GM21576 (cell line): Measurements from ENCODE around the gene SYT17.
"Not testable (repeated sequence)": the region's sequence is repeated elsewhere in the genome, so short reads cannot be mapped to it uniquely, and the experiment has no call there.

Source experiments
- ATAC-seq: cut with Tn5 transposase; IDR thresholded peaks from one replicate; pipeline ENCODE4 v1.9.1; 2021; ENCODE audit warnings: mild to moderate bottlenecking, moderate library complexity; ENCODE audit not compliant: unreplicated experiment

SYT17 gene

DNA sequence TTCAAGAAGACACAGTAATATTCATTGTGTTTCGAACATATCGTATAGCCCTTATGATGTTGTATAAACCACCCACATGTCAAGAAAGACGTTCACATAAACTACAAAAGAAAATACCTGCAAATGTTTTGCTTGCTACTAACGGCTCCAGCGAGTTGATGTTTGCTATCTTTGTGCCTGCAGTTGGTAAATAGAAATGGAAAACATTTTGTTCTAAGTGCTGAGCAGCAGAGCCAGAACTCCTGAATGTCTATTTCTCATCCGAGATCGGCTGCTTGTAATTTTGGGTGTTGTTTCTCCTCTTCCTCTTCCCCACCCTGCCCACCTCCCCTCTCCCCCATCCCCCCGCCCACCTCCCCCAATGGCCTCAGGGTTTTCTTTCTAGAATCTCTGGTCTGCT lies 5.0 kb downstream of the SYT17 start:
- no peak for ATAC-seq

DNA sequence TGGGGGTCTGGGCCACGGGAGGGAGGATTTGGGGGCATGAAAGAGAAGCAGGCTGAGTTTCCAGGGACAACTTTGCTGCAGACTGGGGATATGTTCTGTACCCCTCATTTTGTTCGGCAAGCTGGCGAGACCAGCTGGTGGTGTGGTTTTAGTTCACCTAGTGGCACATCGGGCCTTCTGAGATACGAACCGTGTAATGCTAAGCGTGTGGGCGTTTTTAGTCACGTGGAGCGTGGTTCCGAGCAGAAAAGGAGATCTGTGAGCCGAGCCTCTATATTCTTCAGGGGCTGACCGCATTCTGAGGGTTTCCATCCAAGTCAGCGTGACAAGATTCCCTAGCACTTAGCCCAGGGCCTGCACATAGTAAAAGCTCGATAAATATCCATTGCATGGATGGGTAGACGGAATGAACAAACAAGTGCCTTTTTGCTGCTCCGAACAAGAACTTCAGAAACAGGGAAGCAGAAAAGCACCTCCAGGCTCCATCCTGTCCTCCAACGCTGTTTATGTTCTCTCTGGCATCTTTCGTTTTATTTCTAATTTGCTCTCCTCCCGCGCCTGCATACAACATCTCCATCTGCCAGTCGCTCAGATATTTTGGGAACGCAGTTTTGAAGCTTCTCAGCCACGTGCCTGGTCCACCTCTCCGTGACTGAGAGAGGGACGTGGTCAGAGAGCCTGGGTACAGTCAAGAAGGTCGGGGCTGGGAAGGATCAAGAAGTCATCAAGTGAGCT lies 5.8 kb downstream of the SYT17 start:
- no peak for ATAC-seq

DNA sequence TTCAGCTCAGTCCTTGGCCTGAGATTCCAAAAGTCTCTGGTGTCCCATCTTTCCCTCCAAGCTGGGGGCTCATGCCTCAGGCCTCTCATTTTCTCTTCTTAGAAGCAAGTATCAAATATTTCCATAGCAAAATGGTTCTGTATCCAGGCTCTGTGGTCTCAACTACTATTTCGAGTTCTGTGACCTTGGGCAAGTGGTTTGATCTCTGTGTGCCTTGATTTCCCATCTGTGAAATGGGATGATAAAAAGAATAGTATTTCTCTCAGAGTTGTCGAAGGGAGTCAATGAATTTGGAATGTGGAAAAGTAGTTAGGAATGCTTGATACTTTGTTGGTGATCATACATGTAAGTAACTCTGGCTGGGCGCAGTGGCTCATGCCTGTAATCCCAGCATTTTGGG lies 6.4 kb downstream of the SYT17 start:
- no peak for ATAC-seq

DNA sequence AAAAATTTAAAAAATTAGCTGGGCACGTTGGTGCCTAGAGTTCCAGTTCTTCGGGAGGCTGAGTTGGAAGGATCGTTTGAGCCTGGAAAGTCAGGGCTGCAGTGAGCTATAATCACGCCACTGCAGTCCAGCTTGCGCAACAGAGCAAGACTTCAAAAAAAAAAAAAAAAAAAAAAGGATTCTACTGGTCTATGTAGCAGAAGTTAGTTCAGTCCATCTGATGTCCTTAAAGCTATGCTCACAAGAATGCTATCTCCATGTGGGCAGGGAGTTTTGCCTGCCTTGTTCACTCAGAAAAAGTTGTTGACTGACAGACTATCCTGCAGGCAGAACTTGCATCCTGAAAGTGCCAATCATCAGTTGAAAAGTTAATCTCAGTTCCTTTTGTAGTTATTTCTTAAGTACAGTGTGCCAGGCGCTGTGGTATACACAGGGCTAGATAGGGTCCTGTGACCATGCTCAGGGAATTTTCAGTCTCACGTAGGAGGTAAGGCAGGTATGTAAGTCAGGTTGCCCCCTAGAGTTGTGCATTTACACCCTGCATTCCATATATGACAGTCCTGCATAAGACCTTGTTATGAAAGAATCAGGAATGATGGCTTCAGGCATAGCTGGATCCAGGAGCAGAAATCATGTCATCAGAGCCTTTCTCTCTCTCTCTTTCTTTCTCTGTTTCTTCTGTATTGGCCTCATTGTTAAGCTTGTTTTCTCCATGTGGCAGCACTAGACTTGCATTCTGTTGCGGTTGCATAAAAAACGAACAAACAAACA lies 7.6 kb downstream of the SYT17 start:
- ATAC-seq: no peak

DNA sequence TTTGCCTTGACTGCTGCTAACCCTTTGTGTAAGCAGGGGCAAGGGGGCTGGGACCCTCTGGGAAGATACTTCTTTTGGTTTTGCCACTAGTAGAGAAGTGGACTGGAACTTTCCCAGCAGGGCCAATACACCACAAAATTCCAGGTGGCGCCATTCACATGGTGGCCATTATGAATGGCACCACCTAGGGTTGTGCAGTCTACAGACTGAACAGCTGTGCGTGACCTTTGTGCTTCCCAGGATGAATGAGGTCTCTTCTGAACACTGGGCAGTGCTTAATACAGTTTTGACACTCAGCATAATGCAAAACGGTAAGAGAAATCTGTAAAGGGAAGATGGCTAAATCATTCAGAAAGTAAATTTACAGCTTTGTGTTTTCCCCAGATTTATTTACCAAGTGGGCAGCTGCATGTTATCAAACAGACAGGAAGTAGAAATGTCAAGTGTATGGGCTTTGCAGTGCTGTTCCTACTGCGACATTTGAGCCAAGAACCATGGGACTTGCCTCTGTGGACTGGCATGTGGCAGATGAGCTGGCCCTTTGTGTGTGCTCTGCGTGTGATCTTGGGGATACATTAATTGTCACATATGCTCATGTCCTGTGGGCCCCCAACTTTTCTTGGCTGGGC lies 9.2 kb downstream of the SYT17 start:
- no peak for ATAC-seq

DNA sequence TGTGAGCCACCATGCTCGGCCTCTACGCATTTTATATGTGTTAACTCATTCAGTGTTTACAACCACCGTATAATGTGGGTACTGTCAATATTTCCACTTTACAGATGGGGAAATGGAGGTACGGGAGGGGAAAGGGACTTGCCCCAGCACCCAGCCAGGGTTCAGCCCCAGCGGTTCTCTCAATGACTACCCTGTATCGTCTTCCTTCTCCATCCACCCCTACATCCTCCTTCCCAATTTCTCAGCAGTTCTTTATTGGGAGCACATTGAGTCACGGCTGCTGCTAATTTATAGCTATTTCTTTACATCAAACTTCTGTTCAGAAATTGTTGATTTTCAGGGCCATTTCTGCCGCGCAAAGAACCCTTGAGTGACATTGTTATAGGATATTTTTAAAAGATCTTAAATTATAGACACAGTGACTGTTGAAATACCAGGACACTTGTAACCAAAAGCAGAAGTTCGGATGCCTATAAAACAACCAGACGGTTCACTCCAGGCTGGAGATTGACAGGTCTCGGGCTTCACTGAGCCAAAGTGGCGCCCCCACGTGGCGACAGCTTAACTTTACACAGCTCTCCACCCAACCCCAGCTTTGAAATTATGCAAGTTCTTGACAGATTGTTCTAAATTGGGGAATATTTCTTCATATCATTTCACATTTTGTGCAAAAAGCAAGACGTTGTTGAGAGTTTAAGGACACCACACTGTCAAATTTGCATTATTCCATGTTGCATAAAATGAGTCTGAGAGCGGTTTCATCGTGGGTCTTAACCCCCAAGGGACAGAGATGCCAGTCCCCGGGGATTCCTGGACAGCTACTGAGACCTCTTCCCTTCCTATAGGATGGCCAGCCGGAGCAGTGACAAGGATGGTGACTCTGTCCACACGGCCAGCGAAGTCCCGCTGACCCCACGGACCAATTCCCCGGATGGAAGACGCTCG lies 11.8 kb downstream of the SYT17 start:
- no peak for ATAC-seq

DNA sequence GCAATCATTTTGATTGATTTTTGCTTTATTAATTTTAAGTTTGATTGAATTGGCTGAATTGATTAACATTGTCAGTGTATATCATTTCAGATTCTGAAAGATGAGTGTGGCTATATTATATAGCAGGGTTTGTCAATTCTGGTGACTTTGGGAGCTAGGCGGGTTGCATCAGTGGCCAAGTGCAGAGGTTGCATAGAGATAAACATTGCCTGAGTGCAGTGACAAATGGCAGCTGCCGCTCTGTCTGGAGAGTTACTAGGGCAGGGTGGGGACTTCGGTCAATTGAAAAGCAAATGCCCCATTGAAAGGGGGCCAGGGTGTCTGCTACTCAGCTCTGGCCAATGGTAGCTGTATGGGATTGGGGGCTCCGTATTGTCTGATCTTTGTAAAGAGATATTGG lies 12.7 kb downstream of the SYT17 start:
- no peak for ATAC-seq

DNA sequence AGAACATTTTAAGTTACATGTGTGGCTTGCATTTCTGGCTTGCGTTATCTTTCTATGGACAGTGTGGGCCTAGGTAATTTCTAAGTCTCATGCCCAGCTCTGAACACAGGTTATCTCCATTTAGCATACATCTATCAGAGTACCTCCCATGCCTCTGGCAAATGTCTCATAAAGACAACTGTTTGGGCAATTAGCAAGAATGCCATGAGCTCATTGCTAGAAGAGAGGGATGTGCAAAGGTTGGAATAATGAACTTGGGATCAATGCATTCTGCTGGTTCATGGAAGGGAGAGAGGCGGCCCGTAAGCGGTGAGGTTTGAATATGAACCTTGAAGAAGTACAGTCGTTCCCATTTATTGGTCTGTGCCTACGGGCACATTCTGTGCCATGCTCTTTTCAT lies 14.4 kb downstream of the SYT17 start:
- no peak for ATAC-seq

DNA sequence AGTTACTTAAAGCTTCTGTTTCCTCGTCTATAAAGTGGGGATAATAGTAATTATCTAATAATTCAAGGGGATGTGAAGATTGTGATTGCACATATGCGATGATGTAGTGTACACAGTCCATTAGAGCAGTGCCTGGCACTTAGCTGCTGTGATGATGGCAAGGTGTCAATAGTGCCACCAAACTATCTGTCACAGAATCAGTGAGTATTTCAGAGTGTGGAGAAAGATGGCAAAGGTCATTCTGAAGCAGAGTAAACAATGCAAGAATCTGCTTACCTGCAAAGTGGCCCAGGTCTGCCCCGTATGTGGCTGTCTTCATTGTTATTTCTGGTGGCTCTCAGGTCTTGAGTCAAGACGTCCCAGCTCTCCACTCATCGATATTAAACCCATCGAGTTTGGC lies 15.1 kb downstream of the SYT17 start:
- ATAC-seq: no peak

DNA sequence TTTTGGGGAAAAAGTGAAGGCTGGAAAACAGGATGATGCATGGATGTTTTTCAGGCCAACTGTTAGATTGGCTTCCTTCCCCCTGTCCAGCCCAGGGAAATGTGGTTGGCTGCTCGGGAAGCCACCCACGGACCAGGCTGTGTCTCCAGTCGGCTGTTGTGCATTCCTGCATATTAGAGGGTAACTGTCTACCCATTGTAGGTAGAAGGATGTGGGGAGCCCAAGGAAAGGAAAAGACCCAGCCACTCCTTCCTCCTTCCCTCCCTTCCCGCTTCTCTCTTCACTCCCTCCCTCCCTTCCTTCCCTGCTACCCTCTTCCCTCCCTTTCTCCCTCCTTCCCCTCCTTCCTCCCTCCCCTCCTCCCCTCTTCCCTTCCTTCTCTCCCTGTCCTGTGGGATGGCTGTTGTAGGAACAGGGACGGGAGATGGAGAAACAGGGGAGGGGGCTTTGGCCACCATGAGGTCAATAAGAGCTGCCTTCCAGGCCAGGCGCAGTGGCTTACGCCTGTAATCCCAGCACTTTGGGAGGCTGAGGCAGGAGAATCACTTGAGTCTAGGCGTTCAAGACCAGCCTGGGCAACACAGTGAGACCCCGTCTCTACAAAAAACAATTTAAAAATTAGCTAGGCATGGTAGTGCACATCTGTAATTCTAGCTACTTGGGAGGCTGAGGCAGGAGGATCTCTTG lies 16.9 kb downstream of the SYT17 start:
- no peak for ATAC-seq

DNA sequence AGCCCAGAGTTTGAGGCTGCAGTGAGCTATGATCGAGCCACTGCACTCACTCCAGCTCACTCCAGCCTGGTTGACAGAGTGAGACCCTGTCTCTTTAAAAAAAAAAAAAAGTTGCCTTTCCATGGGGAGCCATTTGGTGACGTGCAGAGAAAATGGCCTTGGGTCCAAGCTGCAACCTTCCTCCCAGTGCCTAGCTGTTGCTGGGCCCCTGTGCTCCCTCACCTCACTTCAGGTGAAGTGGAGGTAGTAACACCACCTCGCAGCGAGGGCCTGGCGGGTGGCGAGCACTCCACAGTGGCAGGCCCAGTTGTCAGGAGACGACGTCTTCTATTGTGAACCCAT lies 17.4 kb downstream of the SYT17 start:
- ATAC-seq: no peak

DNA sequence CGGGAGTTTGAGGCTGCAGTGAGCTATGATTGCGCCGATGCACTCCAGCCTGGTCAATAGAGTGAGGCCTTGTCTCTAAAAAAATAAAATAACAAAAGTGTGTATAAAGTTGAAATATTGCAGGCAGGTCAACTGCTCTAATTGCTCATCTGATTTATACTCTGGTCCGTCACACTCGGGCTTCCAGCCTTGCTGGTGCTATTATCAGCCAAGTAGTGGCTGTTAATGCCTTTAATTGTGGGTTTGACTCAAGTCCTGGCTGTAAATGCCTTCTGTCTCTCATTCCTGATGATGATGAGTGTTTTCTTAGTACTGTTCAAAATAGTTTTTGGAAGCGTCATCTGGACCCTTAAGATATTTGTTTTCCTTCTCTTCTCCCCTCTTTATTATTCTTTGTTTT lies 18.4 kb downstream of the SYT17 start:
- ATAC-seq: no peak

DNA sequence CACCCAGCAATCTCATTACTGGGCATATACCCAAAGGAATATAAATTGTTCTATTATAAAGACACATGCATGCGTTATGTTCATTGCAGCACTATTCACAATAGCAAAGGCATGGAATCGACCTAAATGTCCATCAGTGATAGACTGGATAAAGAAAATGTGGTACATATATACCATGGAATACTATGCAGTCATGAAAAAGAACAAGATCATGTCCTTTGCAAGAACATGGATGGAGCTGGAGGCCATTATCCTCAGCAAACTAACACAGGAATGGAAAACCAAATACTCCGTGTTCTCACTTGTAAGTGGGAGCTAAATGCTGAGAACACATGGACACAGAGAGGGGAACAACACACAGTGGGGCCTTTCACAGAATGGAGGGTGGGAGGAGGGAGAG lies 19.9 kb downstream of the SYT17 start:
- ATAC-seq: not testable (repeated sequence)

DNA sequence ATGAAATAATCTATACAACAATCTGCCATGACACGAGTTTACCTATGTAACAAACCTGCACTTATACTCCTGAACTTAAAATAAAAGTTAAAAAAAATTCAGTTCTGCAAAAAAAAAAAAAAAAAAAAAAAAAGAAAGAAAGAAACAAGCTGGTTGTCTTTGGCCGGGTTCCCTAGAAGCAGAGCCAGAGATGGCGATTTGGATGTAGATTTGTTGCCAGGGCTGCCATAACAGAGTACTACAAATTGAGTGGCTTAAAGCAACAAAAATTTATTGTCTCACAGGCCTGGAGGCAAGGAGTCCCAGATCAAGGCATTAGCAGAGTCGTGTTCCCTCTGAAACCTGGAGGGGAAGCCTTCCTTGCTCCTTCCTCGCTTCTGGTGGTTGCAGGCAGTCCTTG lies 20.4 kb downstream of the SYT17 start:
- no peak for ATAC-seq

DNA sequence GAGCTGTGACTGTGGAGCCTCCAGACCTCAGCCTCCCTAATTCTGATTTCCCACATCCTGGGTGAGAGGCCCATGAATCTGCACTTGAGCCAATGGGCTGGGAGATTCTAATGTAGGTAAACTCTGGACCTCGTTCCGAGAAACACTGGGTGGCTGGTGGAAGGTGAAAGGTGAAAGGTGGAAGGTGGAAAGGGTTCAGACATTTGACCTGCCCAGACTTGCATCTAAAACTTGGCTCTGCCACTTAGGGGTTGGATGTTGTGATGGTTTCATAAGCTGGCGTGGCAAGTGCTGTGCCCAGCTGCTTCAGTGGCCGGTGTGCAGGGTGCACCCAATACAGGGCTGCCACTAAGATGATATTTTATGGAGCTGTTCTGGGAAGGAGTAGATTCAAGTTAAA lies 24.8 kb downstream of the SYT17 start:
- ATAC-seq: no peak

DNA sequence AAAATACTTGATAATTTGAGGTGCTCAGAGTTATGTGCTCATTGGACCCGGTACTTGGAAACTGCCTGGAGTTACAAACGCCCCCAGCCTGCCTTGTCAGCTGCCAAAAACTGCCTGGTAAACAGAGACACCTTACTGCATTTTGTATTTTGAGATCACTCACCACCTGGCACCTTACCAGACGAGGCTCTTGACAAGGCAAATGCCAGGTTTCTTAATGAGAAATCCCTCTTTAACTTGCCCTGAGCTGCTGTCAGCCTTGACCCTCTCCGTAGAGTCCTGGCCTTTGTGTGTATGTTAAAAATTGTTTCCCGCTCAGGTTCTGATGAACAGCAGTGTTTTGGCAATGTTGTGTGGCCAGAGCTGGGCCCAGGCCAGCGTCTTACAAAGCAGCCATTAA lies 28.8 kb downstream of the SYT17 start:
- ATAC-seq: no peak

DNA sequence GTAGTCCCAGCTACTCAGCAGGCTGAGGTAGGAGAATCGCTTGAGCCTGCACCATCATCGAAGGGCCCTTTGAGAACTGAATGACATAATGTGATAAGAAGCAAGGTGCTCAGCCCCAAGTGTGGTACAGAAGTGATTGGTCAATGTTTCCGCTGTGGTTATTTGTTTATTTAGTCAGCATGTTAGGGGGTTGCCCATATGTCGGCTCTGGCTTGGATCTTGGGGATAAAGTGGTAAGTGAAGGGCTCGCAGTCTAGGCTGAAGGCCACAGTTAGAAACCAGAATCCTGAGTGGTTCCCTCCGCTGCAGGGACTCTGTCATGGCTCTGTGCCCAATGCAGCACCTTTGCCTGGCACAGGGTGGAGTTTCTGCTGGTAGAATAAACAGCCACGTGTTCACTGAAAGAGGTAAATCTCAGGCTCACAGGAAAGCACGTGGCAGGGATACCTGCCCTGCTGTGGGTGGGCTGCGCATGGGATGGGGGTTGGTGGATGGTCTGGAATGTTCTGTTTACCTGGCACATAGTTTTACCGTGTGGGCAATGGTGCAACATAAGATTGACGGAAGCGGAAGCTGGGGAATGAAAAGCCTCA lies 35.4 kb downstream of the SYT17 start:
- no peak for ATAC-seq

DNA sequence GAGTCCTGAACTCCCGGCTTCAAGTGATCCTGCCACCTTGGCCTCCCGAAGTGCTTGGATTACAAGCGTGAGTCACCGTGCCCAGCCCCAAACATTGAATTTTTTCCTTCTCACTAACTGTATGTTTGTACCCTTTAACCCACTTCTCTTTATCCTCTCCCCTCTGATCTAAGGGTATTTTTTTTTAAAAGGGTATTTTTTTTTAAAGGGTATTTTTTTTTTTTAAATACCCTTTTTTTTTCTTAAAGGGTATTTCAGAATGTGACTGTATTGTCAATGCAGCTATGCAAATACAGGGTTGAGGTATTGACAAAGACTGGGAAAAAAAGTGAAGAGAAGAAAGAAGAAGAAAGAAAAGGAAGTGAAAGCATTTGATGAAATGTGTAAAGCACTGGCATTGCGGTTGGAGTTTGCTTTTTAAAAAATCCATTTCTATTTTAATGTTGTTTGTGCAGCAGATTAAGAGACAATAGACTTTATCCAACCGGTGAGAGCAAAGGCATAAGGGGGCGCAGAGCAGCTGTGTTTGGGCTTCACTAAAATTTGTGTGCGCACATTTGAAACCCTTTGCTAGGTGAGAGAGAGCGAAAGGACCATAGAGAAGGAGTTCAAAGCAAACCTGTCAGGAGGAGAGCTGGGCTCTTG lies 42.4 kb downstream of the SYT17 start:
- ATAC-seq: peak; percentile 64

DNA sequence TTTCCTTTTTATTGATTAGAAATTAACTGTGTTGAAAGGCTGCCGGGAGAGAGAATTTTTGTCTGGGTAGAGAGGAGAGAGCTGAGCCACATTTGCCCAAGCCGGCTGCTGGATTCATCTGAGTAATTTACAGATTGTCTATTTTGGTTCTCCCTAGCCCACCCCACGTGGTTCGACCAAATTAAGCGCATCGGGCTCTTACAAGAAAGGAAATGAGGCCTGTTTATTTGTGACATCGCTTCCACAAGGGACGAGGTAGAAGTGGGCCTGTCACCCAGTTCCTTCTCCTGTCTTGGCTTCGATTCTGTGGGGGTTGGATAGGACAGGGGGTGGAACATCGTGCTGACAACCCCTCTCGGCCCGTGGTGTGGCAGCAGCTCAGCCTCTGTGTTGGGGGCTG lies 42.9 kb downstream of the SYT17 start:
- peak; percentile 40 for ATAC-seq

DNA sequence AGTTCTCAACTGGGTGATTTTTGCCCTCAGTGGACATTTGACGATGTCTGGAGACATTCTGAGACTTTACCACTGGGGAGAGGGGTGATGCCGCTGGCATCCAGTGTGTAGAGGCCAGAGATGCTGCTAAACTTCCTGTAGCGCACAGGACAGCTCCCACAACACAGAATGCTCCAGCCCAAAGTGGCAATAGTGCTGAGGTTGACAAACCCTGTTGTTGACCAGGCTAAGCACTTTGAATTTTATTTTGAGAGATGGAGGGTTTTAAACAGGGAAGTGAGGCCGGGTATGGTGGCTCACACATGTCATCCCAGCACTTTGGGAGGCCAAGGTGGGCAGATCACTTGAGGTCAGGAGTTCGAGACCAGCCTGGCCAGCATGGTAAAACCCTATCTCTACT lies 44.0 kb downstream of the SYT17 start:
- no peak for ATAC-seq
